Fibroblast of skin of abdomen (primary cell): ENCODE data around the gene C16orf89.
"Not testable (repeated sequence)": the region's sequence is repeated elsewhere in the genome, so short reads cannot be mapped to it uniquely, and the experiment has no call there.

Experiments
- DNase-seq: peaks from one replicate; pipeline ENCODE4 v3.0.0-alpha.2; 2013

Gene C16orf89

GRCh38 chr16:5084099-5084731 is 18.5 kb upstream of the C16orf89 start:
- not testable (repeated sequence) for DNase-seq

GRCh38 chr16:5083646-5084045 is 17.9 kb upstream of the C16orf89 start:
- DNase-seq = not testable (repeated sequence)

GRCh38 chr16:5080996-5081395 is 15.2 kb upstream of the C16orf89 start:
- DNase-seq = not testable (repeated sequence)

GRCh38 chr16:5080461-5080860 is 14.7 kb upstream of the C16orf89 start:
- DNase-seq = not testable (repeated sequence)

GRCh38 chr16:5078626-5079025 is 12.9 kb upstream of the C16orf89 start:
- DNase-seq = no peak

GRCh38 chr16:5077304-5077703 is 11.5 kb upstream of the C16orf89 start:
- DNase-seq = no peak

- no peak for DNase-seq
These were observed 9.9 kb upstream of the C16orf89 start for GRCh38 chr16:5075637-5076036.

GRCh38 chr16:5073771-5074170 is 8.0 kb upstream of the C16orf89 start:
- DNase-seq = not testable (repeated sequence)

- peak; percentile 36 for DNase-seq
These were observed 7.5 kb upstream of the C16orf89 start for GRCh38 chr16:5073279-5073629.

GRCh38 chr16:5072334-5073278 is 6.8 kb upstream of the C16orf89 start:
- no peak for DNase-seq

GRCh38 chr16:5071681-5072333 is 6.1 kb upstream of the C16orf89 start, which contains the start of gene ALG1:
Gene ALG1 (plus strand): TSS chr16:5071843. CDS start chr16:5071850, 7 bp downstream.
- peak; percentile 85 for DNase-seq

- DNase-seq = no peak
These were observed 5.6 kb upstream of the C16orf89 start for GRCh38 chr16:5071341-5071680.

- no peak for DNase-seq
These were observed 4.9 kb upstream of the C16orf89 start for GRCh38 chr16:5070431-5071186.

- no peak for DNase-seq
These were observed 4.1 kb upstream of the C16orf89 start for GRCh38 chr16:5069854-5070253.

- DNase-seq = no peak
These were observed 3.3 kb upstream of the C16orf89 start for GRCh38 chr16:5069048-5069447.

GRCh38 chr16:5066511-5066910 is 755 bp upstream of the C16orf89 start:
- DNase-seq = no peak

GRCh38 chr16:5065326-5065725 is 430 bp downstream of the C16orf89 start:
- DNase-seq = no peak

- no peak for DNase-seq
These were observed 841 bp downstream of the C16orf89 start for GRCh38 chr16:5064915-5065314.

GRCh38 chr16:5062790-5063765 is 2.7 kb downstream of the C16orf89 start:
- no peak for DNase-seq

- DNase-seq = no peak
These were observed 3.7 kb downstream of the C16orf89 start for GRCh38 chr16:5062051-5062450.

- no peak for DNase-seq
These were observed 5.6 kb downstream of the C16orf89 start for GRCh38 chr16:5060073-5060641.
